ENCODE measurements around the gene CUL3. TPM values are rescaled to one million over a fixed set of nuclear protein-coding genes. Genes with fewer than 3 reads are reported as not detected.
"Not testable (repeated sequence)": the region's sequence is repeated elsewhere in the genome, so short reads cannot be mapped to it uniquely, and the experiment has no call there.

CUL3 gene
- total RNA-seq, 1 donor from 2014 or later = 92.6 TPM

GRCh38 chr2:224596289-224596688 is 11.1 kb upstream of the CUL3 start:
- Mint-ChIP-seq H3K4me3 (no peak overlapping the region), H3K9me3 (no peaks in the 10 kb centered on the region), H3K27me3 (peaks cover 3% of the 10 kb centered on the region), H3K4me1 (no peaks in the 10 kb centered on the region), H3K27ac (no peak overlapping the region), H3K36me3 (ENCODE audit: low read depth) (no peaks in the 10 kb centered on the region)
- intact Hi-C loops (cut with micrococcal nuclease) = no loop called here
- no peak for DNase-seq

GRCh38 chr2:224595518-224595917 is 10.4 kb upstream of the CUL3 start:
- intact Hi-C loops (cut with micrococcal nuclease) = no loop called here
- Mint-ChIP-seq H3K4me1 (no peaks in the 10 kb centered on the region), H3K27me3 (peaks cover 3% of the 10 kb centered on the region), H3K9me3 (no peaks in the 10 kb centered on the region), H3K36me3 (ENCODE audit: low read depth) (no peaks in the 10 kb centered on the region), H3K4me3 (no peak overlapping the region), H3K27ac (no peak overlapping the region)
- DNase-seq = no peak

GRCh38 chr2:224594840-224595239 is 9.7 kb upstream of the CUL3 start:
- intact Hi-C loops (cut with micrococcal nuclease) = no loop called here
- no peak overlapping the region for H3K27ac Mint-ChIP-seq

GRCh38 chr2:224591220-224591619 is 6.1 kb upstream of the CUL3 start:
- no peak for DNase-seq
- no peaks in the 10 kb centered on the region for H3K36me3 Mint-ChIP-seq (ENCODE audit: low read depth)
- no peaks in the 10 kb centered on the region for H3K27me3 Mint-ChIP-seq
- no peaks in the 10 kb centered on the region for H3K9me3 Mint-ChIP-seq
- no peak overlapping the region for H3K27ac Mint-ChIP-seq
- no peak overlapping the region for H3K4me3 Mint-ChIP-seq
- peaks cover 5% of the 10 kb centered on the region for H3K4me1 Mint-ChIP-seq
- intact Hi-C loops (cut with micrococcal nuclease) = no loop called here

More at GRCh38 chr2:224594840-224595239, 9.7 kb upstream of the CUL3 start:
- DNase-seq = no peak
- H3K36me3 Mint-ChIP-seq (ENCODE audit: low read depth) = no peaks in the 10 kb centered on the region
- H3K4me1 Mint-ChIP-seq = no peaks in the 10 kb centered on the region
- H3K4me3 Mint-ChIP-seq = no peak overlapping the region
- peaks cover 1% of the 10 kb centered on the region for H3K27me3 Mint-ChIP-seq
- H3K9me3 Mint-ChIP-seq = no peaks in the 10 kb centered on the region

GRCh38 chr2:224586127-224586695 is 1.0 kb upstream of the CUL3 start:
- no peaks in the 10 kb centered on the region for H3K27me3 Mint-ChIP-seq
- no peak for DNase-seq
- H3K36me3 Mint-ChIP-seq (ENCODE audit: low read depth) = peaks cover 18% of the 10 kb centered on the region
- intact Hi-C loops (cut with micrococcal nuclease) = loop anchor here (5.0 to 10.0 kb wide), 6 partner anchors 66 to 644 kb away; partner anchors contain the start of genes DOCK10, MRPL44 and SERPINE2
- H3K9me3 Mint-ChIP-seq = no peaks in the 10 kb centered on the region
- H3K27ac Mint-ChIP-seq = peak overlapping the region; percentile 57
- H3K4me1 Mint-ChIP-seq = peaks cover 23% of the 10 kb centered on the region
- peak overlapping the region; percentile 92 for H3K4me3 Mint-ChIP-seq

GRCh38 chr2:224584785-224585210 is 365 bp downstream of the CUL3 start:
- peak; percentile 90 for DNase-seq
- peaks cover 32% of the 10 kb centered on the region for H3K4me1 Mint-ChIP-seq
- intact Hi-C loops (cut with micrococcal nuclease) = loop anchor here (1.0 to 10.0 kb wide), 10 partner anchors 10 to 642 kb away; partner anchors contain the start of genes DOCK10, MRPL44 and SERPINE2
- no peaks in the 10 kb centered on the region for H3K9me3 Mint-ChIP-seq
- peak overlapping the region; percentile 92 for H3K4me3 Mint-ChIP-seq
- peak overlapping the region; percentile 95 for H3K27ac Mint-ChIP-seq
- no peaks in the 10 kb centered on the region for H3K27me3 Mint-ChIP-seq
- peaks cover 25% of the 10 kb centered on the region for H3K36me3 Mint-ChIP-seq (ENCODE audit: low read depth)

GRCh38 chr2:224584111-224584784 is 915 bp downstream of the CUL3 start:
- Mint-ChIP-seq H3K27ac (peak overlapping the region; percentile 91), H3K36me3 (ENCODE audit: low read depth) (peaks cover 27% of the 10 kb centered on the region), H3K9me3 (no peaks in the 10 kb centered on the region), H3K4me3 (peak overlapping the region; percentile 98), H3K4me1 (peaks cover 38% of the 10 kb centered on the region), H3K27me3 (no peaks in the 10 kb centered on the region)
- peak; percentile 74 for DNase-seq
- intact Hi-C loops (cut with micrococcal nuclease) = loop anchor here (2.0 to 10.0 kb wide), 3 partner anchors 19 to 341 kb away; no protein-coding TSS in a partner anchor

- intact Hi-C loops (cut with micrococcal nuclease) = loop anchor here (10.0 kb wide), 1 partner anchor 342 kb away; no protein-coding TSS in a partner anchor
- Mint-ChIP-seq H3K4me3 (peak overlapping the region; percentile 65), H3K36me3 (ENCODE audit: low read depth) (peaks cover 29% of the 10 kb centered on the region), H3K4me1 (peaks cover 40% of the 10 kb centered on the region)
- DNase-seq, H3K27ac Mint-ChIP-seq, H3K27me3 Mint-ChIP-seq, H3K9me3 Mint-ChIP-seq: not testable (repeated sequence)
Measured at GRCh38 chr2:224583033-224583432, 2.1 kb downstream of the CUL3 start.

- H3K27ac Mint-ChIP-seq = no peak overlapping the region
- no peak overlapping the region for H3K4me3 Mint-ChIP-seq
- H3K4me1 Mint-ChIP-seq = peaks cover 50% of the 10 kb centered on the region
- intact Hi-C loops (cut with micrococcal nuclease) = loop anchor here (10.0 kb wide), 1 partner anchor 345 kb away; no protein-coding TSS in a partner anchor
- no peak for DNase-seq
- no peaks in the 10 kb centered on the region for H3K27me3 Mint-ChIP-seq
- H3K36me3 Mint-ChIP-seq (ENCODE audit: low read depth) = peaks cover 29% of the 10 kb centered on the region
- H3K9me3 Mint-ChIP-seq = no peaks in the 10 kb centered on the region
Measured at GRCh38 chr2:224580248-224580647, 4.9 kb downstream of the CUL3 start.

GRCh38 chr2:224579411-224579810 is 5.8 kb downstream of the CUL3 start:
- H3K36me3 Mint-ChIP-seq (ENCODE audit: low read depth) = peaks cover 29% of the 10 kb centered on the region
- no peak for DNase-seq
- intact Hi-C loops (cut with micrococcal nuclease) = no loop called here
- H3K9me3 Mint-ChIP-seq = no peaks in the 10 kb centered on the region
- peak overlapping the region; percentile 25 for H3K4me3 Mint-ChIP-seq
- H3K4me1 Mint-ChIP-seq = peaks cover 58% of the 10 kb centered on the region
- H3K27ac Mint-ChIP-seq = no peak overlapping the region
- H3K27me3 Mint-ChIP-seq = no peaks in the 10 kb centered on the region

GRCh38 chr2:224577541-224577940 is 7.6 kb downstream of the CUL3 start:
- no peaks in the 10 kb centered on the region for H3K9me3 Mint-ChIP-seq
- H3K36me3 Mint-ChIP-seq (ENCODE audit: low read depth) = peaks cover 15% of the 10 kb centered on the region
- H3K4me1 Mint-ChIP-seq = peaks cover 53% of the 10 kb centered on the region
- intact Hi-C loops (cut with micrococcal nuclease) = no loop called here
- H3K27ac Mint-ChIP-seq = no peak overlapping the region
- no peaks in the 10 kb centered on the region for H3K27me3 Mint-ChIP-seq
- H3K4me3 Mint-ChIP-seq = no peak overlapping the region
- no peak for DNase-seq

GRCh38 chr2:224576088-224576715 is 9.0 kb downstream of the CUL3 start:
- Mint-ChIP-seq H3K4me1 (peaks cover 57% of the 10 kb centered on the region), H3K9me3 (no peaks in the 10 kb centered on the region), H3K36me3 (ENCODE audit: low read depth) (peaks cover 12% of the 10 kb centered on the region), H3K4me3 (peak overlapping the region; percentile 1), H3K27ac (peak overlapping the region; percentile 30), H3K27me3 (no peaks in the 10 kb centered on the region)
- intact Hi-C loops (cut with micrococcal nuclease) = no loop called here
- DNase-seq = no peak

- Mint-ChIP-seq H3K4me3 (peak overlapping the region; percentile 48), H3K27me3 (no peaks in the 10 kb centered on the region), H3K27ac (no peak overlapping the region), H3K4me1 (peaks cover 55% of the 10 kb centered on the region), H3K36me3 (ENCODE audit: low read depth) (peaks cover 8% of the 10 kb centered on the region), H3K9me3 (no peaks in the 10 kb centered on the region)
- intact Hi-C loops (cut with micrococcal nuclease) = loop anchor here (1.0 to 2.0 kb wide), 2 partner anchors 11 to 14 kb away; partner anchors contain the start of gene CUL3
- DNase-seq = no peak
Measured at GRCh38 chr2:224574423-224575084, 10.6 kb downstream of the CUL3 start.
